ENCODE data around the gene FBXO34. TPM values are rescaled to one million over a fixed set of nuclear protein-coding genes. Genes with fewer than 3 reads are reported as not detected.
"Not testable (repeated sequence)": the region's sequence is repeated elsewhere in the genome, so short reads cannot be mapped to it uniquely, and the experiment has no call there.

The FBXO34 gene
- total RNA-seq, 1 donor from 2014 or later: 25.7 TPM

DNA sequence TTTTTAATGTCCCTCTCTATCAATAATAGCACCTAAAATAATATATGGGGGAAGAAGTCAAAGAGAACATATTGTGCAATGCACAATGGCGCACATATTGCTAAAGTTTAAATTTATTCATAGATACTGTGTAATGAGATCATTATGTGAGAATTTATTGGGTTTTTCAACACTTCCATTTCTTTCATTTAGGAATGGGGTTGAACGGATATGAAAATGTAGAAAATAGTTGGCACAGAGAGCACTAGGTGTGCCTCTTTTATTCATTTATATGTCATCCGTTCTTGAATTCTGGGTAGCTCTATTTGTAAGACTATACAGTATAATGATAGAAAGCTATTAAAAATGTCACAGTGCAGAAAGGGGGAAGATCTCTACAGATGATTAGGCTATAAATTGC lies 76.5 kb downstream of the FBXO34 start:
- DNase-seq: no peak

DNA sequence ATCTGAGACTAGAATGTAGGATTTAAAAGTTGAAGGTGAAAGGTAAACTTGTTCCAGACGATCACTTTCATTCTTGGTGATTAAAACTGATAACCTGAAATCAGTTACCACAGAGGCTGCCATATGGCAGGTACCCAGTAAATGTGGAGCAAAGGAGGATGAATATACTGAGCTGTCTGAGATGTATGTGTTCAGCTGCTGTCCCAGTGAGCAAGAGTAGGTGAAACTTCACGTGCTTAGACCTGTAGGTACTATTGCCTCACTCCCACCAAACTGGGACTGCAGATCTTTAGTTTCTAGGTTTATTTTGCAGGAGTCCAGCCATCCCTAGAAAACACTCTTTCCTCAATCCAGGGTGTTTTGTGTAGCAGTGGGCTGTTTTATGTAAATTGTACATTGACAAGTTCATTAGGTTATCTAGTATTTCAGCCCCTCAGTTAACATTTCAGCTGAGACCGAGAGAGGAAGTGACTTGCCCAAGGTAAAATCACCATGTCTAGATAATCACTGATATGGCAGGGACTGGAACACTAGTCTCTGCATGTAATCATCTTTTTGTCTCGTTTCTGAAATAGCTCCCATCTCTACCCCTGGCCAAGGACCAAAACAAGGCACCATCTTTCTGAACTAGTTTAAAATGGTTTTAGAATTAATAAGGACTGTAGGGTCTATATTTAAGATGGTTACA lies 77.7 kb downstream of the FBXO34 start:
- no peak for DNase-seq

- no peak for DNase-seq
These were observed 78.3 kb downstream of the FBXO34 start for GRCh38 chr14:55349565-55349964.

- no peak for DNase-seq
These were observed 79.2 kb downstream of the FBXO34 start for GRCh38 chr14:55350461-55350860.

DNA sequence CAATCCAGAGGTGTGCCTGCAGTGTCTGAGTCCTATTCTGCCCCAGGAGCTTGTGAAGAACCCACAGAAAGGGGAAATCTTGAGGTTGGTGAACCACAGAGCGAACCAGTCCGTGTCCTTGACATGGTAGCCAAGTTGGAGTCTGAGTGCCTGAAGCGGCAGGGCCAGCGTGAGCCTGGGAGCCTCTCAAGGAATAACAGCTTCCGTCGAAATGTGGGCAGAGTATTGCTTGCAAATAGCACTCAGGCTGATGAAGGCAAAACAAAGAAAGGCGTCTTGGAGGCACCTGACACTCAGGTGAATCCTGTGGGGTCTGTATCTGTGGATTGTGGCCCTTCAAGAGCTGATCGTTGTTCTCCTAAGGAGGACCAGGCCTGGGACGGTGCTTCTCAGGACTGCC lies 79.9 kb downstream of the FBXO34 start:
- no peak for DNase-seq

- no peak for DNase-seq
These were observed 81.0 kb downstream of the FBXO34 start for GRCh38 chr14:55352201-55352600.

DNA sequence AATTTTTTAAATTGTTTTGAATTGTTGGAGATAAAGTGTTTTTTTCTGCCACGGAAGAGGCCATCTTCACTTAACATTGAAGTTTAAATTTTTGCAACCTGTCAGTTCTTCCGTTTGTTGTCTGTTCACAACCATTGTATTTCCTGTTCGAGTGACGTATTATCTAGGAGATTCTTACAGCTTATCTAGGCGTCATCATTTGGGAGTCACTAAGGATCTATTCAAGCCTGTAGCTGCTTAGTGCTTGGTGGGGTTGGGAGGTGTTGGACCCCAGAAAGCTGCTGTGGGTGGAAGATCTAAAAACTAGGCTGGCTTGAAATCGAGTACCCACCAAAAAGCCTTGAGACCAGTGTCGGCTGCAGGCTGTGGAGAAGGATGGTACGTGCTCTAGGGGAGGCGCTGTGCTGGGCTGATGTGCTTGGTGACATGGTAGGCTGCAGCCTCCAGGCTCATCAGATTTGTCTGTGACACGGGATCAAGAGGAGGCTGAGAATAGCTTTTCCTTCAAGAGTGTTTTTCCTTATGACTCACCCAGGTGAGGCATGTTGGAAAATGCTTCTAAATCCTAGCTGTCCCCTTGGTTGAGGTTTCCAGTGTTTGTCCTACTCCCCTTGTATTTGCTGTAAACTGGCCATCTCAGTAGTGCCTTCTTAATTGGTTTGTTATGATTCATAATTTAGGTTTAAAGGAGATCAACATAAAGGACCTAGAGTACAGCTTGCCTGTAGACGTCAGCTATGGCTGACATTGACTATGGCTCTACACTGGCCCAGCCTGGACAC lies 82.7 kb downstream of the FBXO34 start:
- no peak for DNase-seq

DNA sequence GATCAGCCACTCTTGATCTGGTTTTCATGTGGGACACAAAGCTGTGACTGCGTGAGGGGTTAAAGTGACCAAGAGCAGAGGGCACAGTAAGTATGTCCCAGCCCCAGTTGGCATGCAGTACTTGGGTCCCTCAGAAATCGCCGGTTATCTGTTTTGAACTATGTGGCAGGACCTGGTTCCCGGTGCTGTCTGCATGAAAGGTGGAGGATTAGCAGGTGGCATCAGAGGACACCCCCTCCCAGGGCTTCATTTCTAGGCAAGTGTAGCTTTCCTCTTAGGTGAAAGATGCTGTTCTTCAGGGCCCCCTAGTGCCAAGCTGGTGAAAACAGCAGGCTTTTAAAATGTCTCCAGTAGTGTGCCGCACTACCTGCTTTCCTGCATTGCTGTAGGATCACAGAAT lies 83.3 kb downstream of the FBXO34 start:
- peak; percentile 75 for DNase-seq

DNA sequence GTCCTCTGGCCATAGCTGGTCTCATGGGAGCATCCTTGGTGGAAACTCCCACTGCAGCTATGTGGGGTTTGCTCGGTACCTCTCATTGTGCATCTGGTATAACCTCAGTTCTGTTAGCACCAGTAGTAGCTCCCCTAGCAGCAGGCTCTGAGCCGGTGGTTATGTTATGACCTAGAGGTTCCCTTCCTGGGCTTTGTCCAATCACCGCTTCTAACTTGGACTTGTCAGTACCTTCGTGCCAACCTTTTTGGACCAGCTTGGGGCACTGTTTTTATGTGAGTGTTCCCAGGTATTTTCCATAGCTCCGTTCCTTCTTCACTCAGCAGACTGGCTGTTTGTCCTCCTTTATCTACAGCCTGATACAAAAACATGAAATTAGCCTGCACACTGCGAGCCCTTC lies 84.7 kb downstream of the FBXO34 start:
- no peak for DNase-seq

DNA sequence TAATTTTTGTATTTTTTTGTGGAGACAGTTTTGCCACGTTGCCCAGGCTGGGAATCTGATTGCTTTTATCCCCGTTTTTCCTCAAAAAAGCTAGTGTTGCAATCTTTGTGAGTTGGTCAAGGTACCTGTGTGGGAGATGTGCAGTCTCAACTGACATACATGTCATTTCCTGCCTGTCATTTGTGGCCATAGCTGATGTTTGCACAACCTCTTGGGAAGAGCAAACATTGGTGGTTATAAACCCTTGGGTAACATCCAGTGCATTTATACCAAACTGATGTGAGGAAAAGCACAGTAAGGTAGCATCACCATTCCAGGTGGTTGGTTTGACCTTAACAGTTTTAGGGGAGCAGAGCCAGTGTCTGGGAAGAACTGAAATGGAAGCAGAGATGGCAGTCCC lies 85.7 kb downstream of the FBXO34 start:
- DNase-seq: no peak

DNA sequence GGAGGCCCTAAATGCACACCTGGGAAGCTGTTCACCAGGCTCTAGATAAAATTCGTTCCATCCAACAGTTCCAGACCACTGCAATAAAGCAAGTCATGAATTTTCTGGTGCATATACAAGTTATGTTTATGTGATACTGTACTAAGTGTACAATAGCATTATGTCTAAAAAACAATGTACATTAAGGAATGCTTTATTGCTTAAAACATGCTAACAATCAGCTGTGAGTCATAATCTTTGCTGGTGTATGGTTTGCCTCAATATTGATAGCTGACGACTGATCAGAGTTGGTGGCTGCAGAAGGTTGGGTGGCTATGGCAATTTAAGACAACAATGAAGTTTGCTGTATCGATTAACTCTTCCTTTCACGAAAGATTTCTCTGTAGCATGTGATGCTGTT lies 88.1 kb downstream of the FBXO34 start:
- DNase-seq: no peak

GRCh38 chr14:55361190-55361589 lies 90.0 kb downstream of the FBXO34 start:
- DNase-seq: no peak

- peak; percentile 12 for DNase-seq
These were observed 95.0 kb downstream of the FBXO34 start for GRCh38 chr14:55366271-55366670.

DNA sequence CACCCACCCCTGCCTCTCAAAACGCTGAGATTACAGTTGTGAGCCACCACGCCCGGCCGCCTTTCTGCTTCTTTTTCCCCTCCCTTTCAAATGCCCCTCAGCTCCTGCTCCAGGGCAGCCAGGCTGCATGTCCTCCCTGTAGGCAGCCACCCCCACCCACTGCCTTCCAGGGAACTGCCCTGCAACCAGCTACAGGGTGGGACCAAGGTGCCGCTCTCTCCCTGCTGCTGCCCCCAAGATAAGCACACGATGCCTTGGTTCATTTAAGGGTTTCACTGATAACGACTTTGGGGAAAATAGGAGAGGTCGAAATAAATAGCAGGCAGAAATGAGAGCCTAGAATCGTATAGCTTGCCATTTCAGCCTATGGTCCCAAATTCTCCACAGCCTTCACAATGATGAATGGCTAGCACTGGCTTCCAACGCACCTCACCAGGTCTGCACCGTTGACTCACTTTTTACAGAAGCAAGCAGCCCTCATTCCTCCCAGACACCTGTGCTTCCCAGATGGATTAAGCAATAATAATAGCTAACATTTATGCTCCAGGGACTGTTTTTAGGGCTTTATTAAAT lies 99.7 kb downstream of the FBXO34 start:
- no peak for DNase-seq

DNA sequence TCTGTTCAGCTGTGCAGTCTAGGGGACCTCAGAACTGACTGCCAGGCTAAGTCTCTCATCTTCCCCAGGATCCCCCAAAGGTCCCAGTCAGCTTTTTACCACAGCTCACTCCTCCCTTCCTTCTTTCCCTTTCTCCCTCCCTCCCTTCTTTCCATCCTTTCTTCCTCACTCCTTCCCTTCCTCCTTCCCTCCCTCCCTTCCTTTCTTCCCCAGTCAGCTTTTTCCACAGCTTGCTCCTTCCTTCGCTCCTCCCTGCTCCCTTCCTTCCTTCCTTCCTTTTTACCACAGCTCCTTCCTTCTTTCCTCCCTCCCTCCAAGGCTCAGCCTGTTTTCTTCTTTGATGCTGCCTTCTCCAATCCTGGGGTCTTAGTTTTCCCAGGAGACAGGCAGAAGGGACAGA lies 101.2 kb downstream of the FBXO34 start:
- no peak for DNase-seq

GRCh38 chr14:55372825-55373224 lies 101.6 kb downstream of the FBXO34 start:
- DNase-seq: no peak

- peak; percentile 83 for DNase-seq
These were observed 102.8 kb downstream of the FBXO34 start for GRCh38 chr14:55373784-55374705.

- DNase-seq: no peak
These were observed 103.5 kb downstream of the FBXO34 start for GRCh38 chr14:55374771-55375170.

DNA sequence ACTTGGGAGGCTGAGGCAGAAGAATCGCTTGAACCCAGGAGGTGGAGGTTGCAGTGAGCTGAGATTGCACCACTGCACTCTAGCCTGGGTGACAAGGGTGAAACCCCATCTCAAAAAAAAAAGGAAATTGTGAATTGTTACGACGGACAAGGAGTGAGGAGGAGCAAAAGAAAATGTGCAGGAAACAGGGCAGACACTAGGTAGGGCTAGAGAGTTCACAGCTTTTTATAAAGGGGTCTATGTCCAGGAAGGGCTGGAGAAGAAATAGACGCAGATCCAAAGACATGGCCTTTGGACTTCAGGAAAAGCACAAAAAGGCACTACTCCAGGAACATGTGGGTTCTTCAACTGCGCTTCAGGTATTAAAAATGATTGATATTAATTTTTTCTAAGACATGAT lies 106.0 kb downstream of the FBXO34 start:
- no peak for DNase-seq

DNA sequence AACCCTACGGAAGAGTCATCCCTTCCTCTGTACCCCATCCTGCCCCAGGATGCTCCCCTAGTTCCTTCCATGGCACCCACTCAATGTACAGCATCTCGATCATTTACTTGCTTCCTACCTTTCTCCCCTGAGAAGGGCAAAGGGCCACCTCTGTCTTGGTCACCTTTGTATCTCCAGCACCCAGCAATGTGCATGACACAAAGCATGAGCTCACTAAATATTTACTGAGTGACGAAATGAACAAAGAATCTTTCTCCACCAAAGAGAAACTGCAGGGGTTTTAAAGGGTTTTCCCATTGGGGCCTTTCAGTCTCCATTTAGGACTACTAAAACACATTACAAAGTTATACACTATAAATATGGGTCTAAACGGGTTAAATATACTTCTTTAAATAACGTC lies 109.8 kb downstream of the FBXO34 start:
- no peak for DNase-seq

DNA sequence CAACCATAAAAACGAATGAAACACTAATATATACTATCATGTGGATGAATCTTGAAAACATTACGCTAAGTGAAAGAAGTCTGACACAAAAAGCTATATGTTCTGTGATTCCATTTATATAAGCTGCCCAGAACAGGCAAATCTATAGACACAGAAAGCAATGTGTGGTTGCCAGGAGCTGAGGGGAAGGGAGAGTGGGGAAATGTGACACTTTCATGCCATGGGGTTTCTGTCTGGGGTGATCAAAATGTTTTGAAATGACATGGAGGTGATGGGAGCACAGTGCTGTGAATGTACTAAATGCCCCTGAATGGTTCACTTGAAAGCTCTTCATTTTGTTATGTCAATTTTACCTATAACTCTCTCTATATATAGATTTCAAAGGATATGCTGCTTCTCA lies 110.3 kb downstream of the FBXO34 start:
- DNase-seq: no peak

DNA sequence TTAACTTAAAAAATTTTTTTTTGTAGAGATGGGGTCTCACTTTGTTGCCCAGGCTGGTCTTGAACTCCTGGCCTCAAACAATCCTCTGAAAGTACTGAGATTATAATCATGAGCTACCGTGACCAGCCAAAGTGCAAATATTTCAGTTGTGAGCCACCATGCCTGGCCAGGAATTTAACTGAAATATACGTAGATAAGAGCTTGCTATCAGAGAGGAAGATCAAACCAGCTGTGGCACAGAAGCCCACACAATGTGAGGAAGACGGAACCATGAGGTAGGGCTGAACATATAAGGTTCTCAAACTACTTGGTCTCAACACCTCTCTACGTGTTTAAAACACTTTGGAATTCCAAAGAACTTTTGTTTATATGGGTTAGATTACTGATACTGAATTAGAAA lies 111.3 kb downstream of the FBXO34 start:
- no peak for DNase-seq

DNA sequence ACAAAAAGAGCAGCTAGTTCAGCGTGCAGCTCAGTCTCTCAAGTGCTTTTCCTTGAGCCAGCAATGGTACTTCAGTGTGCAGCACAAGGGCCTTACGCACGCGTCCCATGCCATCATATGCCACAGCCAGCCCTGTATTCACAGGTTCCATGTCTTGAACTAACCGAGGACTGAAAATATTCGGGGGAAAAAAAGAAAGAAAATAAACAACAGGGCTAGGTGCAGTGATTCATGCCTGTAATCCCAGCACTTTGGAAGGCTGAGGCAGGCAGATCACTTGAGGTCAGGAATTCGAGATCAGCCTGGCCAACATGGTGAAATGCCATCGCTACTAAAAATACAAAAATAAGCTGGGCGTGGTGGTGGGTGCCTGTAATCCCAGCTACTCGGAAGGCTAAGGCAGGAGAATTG lies 111.8 kb downstream of the FBXO34 start:
- not testable (repeated sequence) for DNase-seq

All from dermis blood vessel endothelial cell (primary cell).